IPS-NIHi7 (cell line): ENCODE data around the gene ZBTB5.
"Not testable (repeated sequence)": the region's sequence is repeated elsewhere in the genome, so short reads cannot be mapped to it uniquely, and the experiment has no call there.

Source experiments
- DNase-seq: peaks from one replicate; pipeline ENCODE4 v3.0.0; 2012; ENCODE audit warnings: mixed read lengths; ENCODE audit errors: extremely low spot score

The ZBTB5 gene

GRCh38 chr9:37449862-37450632 is 15.2 kb downstream of the ZBTB5 start:
- no peak for DNase-seq

DNA sequence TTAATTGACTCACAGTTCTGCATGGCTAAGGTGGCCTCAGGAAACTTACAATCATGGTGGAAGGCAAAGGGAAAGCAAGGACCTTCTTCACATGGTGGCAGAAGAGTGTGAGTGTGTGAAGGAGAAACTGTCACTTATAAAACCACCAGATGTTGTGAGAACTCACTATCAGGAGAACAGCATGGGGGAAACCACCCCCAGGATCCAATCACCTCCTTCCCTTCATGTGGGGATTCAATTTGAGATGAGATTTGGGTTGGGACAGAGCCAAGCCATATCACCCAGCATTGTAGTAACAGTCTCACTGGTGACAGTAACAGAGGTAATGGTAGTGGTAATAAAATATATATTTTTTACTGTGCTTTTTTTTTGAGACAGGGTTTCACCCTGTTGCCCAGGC is 18.1 kb downstream of the ZBTB5 start:
- no peak for DNase-seq

DNA sequence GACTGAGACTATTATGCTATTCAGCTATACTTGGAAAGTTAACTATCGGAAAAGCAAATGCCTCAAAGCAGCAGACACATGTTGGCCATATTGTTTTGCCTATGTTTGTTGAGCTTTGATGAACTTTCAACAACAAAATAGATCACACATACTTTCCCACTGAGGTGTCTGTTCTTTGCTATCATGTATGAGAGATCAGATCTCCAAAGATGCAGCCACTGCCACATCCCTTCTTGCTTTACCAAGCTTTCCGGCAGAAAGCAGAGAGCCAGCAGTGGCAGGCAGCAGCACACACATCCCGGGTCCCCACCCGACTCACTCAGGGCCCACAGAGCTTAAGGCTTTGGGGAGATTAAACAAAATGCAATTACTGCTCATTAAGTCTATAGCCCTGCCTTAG is 18.8 kb downstream of the ZBTB5 start:
- DNase-seq = no peak

GRCh38 chr9:37445832-37446231 is 19.4 kb downstream of the ZBTB5 start:
- no peak for DNase-seq

- DNase-seq = no peak
These were observed 20.4 kb downstream of the ZBTB5 start for GRCh38 chr9:37444890-37445289.

GRCh38 chr9:37443566-37443965 is 21.7 kb downstream of the ZBTB5 start:
- no peak for DNase-seq

GRCh38 chr9:37442556-37442955 is 22.7 kb downstream of the ZBTB5 start:
- no peak for DNase-seq

DNA sequence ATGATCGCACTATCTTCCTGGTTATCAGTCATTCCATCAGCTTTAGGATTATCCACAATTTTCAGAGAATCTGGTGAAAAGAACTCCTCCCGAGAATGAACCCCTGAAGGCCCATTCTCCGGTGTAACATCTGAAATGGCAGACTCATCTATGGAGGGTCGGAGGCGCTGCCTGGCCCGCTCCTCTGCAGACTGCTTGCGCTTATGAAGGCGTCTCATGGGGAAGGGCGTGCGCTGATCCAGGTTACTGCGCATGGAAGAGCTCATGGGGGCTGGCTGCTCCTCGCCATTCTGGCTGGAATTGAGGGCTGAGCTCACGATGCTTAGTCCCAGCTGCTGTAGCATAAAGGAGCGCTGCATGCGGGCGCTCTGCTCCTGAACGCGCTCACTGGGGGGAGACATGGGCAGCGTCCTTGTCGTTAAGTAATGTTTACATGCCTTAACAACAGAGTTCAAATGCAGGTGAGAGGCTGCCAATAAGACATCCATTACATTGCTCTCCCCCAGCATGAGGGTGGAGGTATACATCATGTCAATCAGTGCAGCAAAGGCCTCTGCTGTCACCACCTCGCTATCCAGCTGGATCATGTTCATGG is 23.4 kb downstream of the ZBTB5 start:
- no peak for DNase-seq

DNA sequence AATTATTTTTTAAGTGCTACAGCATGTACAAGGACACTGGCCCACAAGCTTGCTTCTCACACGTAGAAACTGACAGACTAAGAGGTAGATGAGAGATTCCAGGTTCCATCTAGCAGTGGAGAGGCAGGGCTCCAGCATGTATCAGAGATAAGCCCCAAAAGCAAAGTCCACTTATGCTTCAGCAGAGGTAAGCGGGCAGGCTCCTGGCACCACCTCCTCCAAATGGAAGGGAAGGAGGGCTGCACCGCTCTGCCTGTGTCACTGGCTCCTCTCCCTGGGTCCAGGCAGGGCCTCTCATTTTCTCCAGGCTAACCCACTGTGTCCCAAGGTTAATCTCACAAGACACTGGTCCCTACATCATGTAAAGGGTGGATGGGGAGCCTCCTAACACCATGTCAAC is 26.9 kb downstream of the ZBTB5 start:
- DNase-seq = no peak

DNA sequence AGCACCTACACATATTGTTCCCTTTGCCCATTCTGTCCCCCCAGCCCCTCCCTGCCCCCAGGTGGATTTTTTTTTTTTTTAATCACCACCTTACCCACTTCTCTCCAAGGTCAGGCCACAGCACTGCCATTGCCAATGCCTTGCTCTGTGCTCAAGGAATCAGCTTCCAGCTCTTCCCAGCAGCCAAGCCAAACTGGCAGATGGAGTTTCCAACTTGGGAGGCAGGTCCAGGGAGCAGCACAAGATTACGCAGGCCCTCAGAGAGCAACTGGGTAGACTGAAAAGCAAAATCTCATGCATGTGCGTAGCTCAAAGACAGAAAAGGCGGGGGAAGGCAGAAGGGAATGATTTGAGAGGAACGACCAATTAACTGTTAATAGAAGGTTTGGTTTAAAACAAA is 27.6 kb downstream of the ZBTB5 start:
- DNase-seq = no peak

- no peak for DNase-seq
These were observed 28.2 kb downstream of the ZBTB5 start for GRCh38 chr9:37437010-37437409.

GRCh38 chr9:37436540-37436939 is 28.7 kb downstream of the ZBTB5 start:
- DNase-seq = no peak

GRCh38 chr9:37433867-37434371 is 31.3 kb downstream of the ZBTB5 start:
- peak; percentile 48 for DNase-seq

GRCh38 chr9:37432020-37432419 is 33.2 kb downstream of the ZBTB5 start:
- DNase-seq = no peak

- DNase-seq = peak; percentile 62
These were observed 34.2 kb downstream of the ZBTB5 start for GRCh38 chr9:37430841-37431597.

DNA sequence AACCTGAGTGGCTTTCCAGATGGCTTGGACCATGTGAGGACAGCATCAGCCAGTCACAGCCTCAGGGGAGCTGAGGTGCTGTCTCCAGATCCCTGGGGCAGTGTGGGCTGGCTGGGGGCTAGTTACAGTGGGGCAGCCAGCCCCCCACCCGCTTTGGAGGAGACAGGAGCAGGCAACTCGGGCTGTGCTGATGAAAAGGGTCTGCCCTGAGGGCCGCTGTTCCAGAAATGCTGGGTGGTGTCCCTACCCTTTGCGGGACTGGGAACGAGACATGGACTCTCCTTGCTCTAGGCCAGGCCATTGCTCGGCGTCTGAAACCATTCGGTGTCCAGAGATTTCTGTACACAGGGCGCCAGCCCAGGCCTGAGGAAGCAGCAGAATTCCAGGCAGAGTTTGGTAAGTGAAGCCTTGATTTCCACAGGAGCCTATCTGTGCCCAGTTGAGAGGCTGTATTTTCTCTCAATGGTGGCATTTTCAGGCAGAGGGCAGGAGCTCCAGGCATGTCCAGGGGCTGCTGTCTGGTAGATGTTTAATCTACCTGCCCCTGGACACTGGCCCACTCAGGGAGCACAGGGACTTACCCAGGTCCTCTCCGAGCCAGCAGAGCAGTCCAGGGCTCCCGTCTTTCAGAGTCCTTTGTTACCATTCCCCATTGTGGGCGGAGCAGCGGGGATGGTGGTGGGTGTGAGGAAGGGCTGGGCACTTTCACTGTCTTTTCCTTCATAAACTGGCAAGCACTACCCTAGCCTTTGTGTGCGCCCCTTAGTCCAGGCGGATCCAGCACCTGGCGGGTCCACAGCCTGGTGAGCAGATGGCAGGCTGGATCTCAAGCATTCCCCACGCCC is 35.6 kb downstream of the ZBTB5 start:
- no peak for DNase-seq

DNA sequence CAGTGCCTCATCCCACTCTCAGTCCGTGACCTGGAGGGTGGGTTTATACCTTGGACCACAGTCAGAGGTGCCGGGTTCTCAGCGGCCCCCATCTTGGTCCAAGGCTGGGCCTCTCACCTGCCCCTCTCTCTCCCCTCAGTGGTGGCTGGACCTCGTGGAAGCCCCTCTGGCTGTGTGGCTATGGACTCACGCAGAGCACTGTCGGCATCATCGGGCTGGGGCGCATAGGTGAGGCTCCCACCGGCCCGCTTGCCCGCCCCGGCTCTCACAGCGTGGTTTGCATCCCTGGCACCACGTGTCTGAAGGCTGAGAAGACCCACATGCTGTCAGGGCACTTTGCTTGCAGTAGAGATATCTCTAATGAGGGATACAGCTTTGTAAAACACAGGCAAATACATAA is 36.9 kb downstream of the ZBTB5 start:
- DNase-seq = no peak

DNA sequence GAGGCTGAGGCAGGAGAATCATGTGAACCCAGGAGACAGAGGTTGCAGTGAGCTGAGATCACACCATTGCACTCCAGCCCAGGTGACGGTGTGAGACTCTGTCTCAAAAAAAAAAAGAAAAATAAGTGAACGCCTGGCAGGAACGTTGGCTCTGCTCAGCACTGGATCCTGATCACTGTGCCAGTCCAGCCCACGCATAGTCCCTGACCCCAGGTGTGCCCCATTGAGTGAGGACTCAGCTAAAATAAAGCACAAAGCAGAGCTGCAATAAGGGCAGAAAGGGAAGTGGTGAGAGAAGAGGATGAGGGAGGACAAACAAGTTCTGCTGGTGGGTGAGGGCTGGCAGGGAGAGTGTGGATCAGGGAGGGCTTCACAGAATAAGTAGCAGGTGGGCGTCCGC is 38.4 kb downstream of the ZBTB5 start:
- DNase-seq = no peak

DNA sequence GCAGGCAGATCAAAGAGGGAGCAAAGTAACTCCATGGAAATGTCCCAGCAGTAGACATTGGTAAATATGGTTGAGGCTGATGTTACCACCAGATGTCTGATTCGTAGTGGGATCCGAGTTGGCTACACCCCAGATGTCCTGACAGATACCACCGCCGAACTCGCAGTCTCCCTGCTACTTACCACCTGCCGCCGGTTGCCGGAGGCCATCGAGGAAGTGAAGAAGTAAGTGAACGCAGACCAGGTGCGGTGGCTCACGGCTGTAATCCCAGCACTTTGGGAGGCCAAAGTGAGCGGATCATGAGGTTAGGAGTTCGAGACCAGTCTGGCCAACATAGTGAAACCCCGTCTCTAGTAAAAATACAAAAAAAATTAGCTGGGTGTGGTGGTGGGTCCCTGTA is 38.8 kb downstream of the ZBTB5 start:
- not testable (repeated sequence) for DNase-seq

DNA sequence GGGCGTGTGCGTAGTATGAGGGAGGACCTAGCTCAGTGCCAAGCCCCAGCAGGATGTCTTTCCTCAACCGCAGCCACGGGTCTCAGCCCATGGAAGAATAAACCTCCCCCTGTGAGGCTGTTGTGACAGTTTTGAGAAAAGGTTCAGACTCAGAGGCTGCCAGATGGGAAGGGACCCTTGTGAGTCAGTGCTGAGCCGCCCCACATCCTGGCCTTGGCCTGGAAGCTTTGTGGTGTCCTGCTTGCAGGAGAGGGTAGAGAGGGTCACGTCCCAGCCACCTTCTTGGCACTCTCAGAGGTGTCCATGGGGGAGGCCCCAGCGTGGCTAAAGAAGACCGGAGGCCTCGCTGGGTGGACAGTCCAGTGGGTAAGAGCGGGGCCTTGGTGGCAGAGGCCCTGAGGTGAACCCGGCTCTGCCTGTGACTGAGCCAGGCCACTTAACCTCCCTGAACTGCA is 39.9 kb downstream of the ZBTB5 start:
- no peak for DNase-seq

GRCh38 chr9:37424686-37425297 is 40.5 kb downstream of the ZBTB5 start:
- no peak for DNase-seq
